SU-DHL-6 (cell line): ENCODE data around the gene BCL3.

Source experiments
- CTCF ChIP-seq: fragments of 200-600 bp; sonication (generic); IDR thresholded peaks from one replicate; pipeline ENCODE4 v1.5.1; 2017; ENCODE audit warnings: antibody characterized with exemption, mild to moderate bottlenecking, low read length, moderate library complexity; ENCODE audit not compliant: insufficient read depth, poor library complexity, severe bottlenecking
- EZH2phosphoT487 ChIP-seq: fragments of 200-600 bp; sonication (generic), shearing (Covaris generic); conservative IDR thresholded peaks from 2 replicates; pipeline ENCODE4 v1.6.1; 2018; ENCODE audit warnings: mild to moderate bottlenecking, antibody characterized with exemption, low read length, moderate library complexity, mixed read lengths

- TF ChIP-seq CTCF (no peak), EZH2phosphoT487 (no peak)
These were observed 41.5 kb downstream of the BCL3 start for GRCh38 chr19:44789943-44790483.
